Natural killer cell treated with Interleukin-12 subunit alpha and Interleukin-12 subunit beta and Interleukin-15 and Interleukin-18, amount 100 ng/mL, for 72 hours (primary cell): ENCODE results near the gene NPIPA5. TPM values are rescaled to one million over a fixed set of nuclear protein-coding genes. Genes with fewer than 3 reads are reported as not detected.
"Not testable (repeated sequence)": the region's sequence is repeated elsewhere in the genome, so short reads cannot be mapped to it uniquely, and the experiment has no call there.

Source experiments
- ATAC-seq, 2 donors: fragments of 150-1000 bp; cut with Tn5 transposase in 1 of 2; sonication (Bioruptor Pico), chemical (Tn5 transposase) in 1 of 2; 2 replicates each; pipeline ENCODE4 v1.10.0; 2021
- DNase-seq: peaks from one replicate; pipeline ENCODE4 v3.0.0; 2022; ENCODE audit warnings: low spot score
- H3K27ac Mint-ChIP-seq, 2 donors: 1 replicate in 1 of 2; 2 replicates in 1 of 2; pipeline ENCODE4 v1.8.0; 2022; ENCODE audit warnings: mixed read lengths in 2 of 2, mild to moderate bottlenecking in 1 of 2, moderate library complexity in 1 of 2
- H3K27me3 Mint-ChIP-seq, 2 donors: 1 replicate in 1 of 2; 2 replicates in 1 of 2; pipeline ENCODE4 v1.8.0; 2022; ENCODE audit warnings: mixed read lengths in 2 of 2
- H3K36me3 Mint-ChIP-seq: one replicate; pipeline ENCODE4 v1.8.0; 2022; ENCODE audit warnings: mixed read lengths
- H3K4me1 Mint-ChIP-seq, 2 donors: 1 replicate in 1 of 2; 2 replicates in 1 of 2; pipeline ENCODE4 v1.8.0; 2022; ENCODE audit warnings: low read depth in 2 of 2, mixed read lengths in 2 of 2, mild to moderate bottlenecking in 1 of 2
- H3K4me3 Mint-ChIP-seq: one replicate; pipeline ENCODE4 v1.8.0; 2022; ENCODE audit warnings: mixed read lengths
- H3K9me3 Mint-ChIP-seq: 2 replicates; pipeline ENCODE4 v1.8.0; 2022; ENCODE audit warnings: mixed read lengths
- total RNA-seq, 2 donors: library from RNA; stranded (reverse); gene quantifications; one replicate each; pipeline ENCODE4 v1.2.3, GENCODE V29; 2022

The NPIPA5 gene
- total RNA-seq, 2 donors from 2014 or later, result 0.43 to 15.5 TPM

DNA sequence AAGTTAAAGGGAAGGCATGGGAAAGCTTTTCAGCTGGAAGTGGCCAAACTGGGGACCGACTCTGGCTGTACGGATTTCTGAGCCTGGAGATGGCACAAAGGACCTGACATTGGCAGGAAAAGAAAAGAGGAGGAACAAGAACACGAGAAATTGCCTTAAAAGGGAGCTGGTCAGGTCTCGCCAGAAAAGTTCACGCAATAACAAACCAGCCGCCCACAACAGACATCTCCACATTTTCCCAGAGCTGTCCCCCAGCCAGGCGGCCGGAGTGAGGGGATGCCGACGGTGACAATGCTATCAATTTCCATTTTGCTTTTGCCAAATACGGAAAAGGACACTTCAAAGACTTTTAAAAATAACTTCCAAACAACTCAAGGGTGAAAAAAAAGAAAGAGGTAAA lies 26.8 kb downstream of the NPIPA5 start:
- H3K36me3 Mint-ChIP-seq, H3K9me3 Mint-ChIP-seq: not testable (repeated sequence)

DNA sequence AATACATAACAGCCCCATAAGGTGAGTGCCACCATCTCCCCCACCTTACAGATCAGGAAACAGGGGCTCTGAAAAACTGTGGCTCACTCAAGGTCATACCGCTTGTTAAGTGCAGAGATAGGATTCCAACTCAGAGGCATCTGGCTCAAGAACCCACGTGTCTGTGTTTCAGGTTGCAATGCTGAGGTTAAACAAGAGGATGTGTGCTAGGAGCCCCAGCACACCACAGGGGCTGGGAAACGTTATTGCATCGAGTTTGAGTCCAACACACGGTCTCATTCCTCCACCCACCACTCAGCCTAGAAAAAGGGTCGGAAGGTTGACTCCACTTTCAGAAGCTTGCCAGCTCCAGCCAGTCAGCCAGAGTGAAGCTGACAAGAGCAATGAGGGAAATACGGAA lies 29.4 kb downstream of the NPIPA5 start:
- H3K36me3 Mint-ChIP-seq, H3K4me3 Mint-ChIP-seq, H3K4me1 Mint-ChIP-seq, H3K27ac Mint-ChIP-seq, DNase-seq, H3K27me3 Mint-ChIP-seq, H3K9me3 Mint-ChIP-seq, ATAC-seq: not testable (repeated sequence)

More for the DNA sequence above, 26.8 kb downstream of the NPIPA5 start:
- not testable (repeated sequence) for H3K4me1 Mint-ChIP-seq, ATAC-seq, H3K27ac Mint-ChIP-seq, H3K4me3 Mint-ChIP-seq, H3K27me3 Mint-ChIP-seq, DNase-seq

DNA sequence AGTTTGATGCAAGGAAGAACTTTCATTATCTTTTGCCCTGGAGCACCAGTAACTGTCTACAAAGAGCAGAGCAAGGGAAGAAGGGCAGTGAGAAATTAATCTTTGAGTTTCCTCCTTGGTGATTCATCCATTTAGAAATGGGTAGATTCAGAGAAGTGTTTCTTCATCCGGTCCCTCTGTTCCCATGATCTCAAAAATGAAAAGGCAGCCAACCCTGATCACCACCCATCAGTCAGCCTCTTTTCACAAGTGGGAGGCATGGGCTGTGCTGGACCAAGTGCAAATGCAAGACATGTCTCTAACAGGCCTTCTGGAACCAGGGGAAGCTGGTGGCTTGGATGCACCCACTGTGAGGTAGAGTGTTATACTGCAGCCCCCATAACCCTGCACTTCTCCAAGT lies 35.8 kb downstream of the NPIPA5 start:
- not testable (repeated sequence) for H3K36me3 Mint-ChIP-seq, ATAC-seq, H3K9me3 Mint-ChIP-seq, H3K27ac Mint-ChIP-seq, DNase-seq, H3K4me1 Mint-ChIP-seq, H3K4me3 Mint-ChIP-seq, H3K27me3 Mint-ChIP-seq

DNA sequence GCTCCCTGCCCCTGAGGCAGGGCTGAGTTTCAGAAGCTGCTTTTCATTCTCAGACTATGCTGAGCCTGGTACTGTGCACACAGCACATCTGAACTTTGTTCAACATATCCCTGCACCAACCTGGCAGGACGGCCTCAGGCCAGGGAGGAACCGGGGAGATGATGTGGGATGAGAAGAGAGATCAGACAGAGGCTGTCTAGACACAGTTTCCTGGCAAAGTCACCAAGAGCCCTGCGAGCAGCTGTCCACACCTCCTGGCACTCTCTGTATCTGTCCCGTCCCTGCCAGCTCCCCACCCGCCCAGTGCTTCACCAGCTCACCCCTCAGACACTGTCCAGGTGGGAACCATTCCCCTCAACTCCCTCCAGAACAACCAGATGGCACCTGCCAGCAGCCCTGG lies 39.1 kb downstream of the NPIPA5 start:
- H3K27me3 Mint-ChIP-seq, H3K36me3 Mint-ChIP-seq, H3K9me3 Mint-ChIP-seq: not testable (repeated sequence)

DNA sequence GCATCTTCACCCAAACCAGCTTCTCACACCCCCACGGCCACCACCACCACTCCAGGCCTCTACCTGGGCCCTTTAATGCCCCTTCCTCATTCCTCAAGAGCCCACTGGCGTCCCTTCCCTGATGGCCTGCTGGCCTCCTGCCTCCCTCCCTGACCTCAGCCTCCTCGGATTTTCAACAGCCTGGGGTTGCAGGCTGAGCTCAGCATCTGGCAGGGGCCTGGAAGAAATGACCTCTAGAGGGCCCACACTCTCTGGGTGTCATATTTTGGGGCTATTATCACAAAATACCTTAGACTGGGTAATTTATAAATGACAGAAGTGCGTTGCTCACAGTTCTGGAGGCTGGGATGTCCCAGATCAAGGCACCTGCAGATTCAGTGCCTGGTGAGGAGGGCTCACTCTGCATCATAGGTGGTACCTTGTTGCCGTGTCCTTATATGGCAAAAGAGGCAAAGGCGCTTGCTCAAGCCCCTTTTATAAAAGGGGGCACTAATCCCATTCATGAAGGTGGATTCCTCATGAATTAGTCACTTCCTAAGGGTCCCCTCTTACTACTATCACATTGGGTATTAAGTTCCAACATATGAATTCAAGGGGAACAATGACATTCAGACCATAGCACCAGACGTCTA lies 40.0 kb downstream of the NPIPA5 start:
- H3K27ac Mint-ChIP-seq, H3K36me3 Mint-ChIP-seq, H3K9me3 Mint-ChIP-seq, ATAC-seq, H3K27me3 Mint-ChIP-seq, H3K4me1 Mint-ChIP-seq, DNase-seq, H3K4me3 Mint-ChIP-seq: not testable (repeated sequence)

More for the DNA sequence above, 39.1 kb downstream of the NPIPA5 start:
- not testable (repeated sequence) for DNase-seq, H3K4me3 Mint-ChIP-seq, H3K27ac Mint-ChIP-seq, H3K4me1 Mint-ChIP-seq
- ATAC-seq, result peak in 1 of 2 donors; percentile 29

DNA sequence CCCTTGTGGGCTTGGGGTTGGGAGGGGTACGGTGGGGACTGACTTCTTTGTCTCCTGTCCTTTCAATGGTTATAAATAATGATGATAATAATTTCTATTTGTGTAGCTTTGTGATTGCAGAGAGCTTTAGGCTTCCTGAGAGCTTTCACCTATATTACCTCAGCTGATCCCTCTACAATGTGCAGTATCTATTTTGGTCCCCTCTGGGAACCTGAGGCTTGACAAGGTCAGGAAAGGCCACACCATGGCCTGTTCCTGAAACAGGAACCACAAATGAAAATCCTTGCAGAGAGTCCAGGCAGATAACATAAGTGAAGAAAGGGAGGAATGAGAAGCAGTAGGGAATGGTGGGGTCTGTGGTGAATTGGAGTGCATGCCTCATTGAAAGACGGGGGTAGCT lies 42.5 kb downstream of the NPIPA5 start:
- not testable (repeated sequence) for H3K27me3 Mint-ChIP-seq, H3K9me3 Mint-ChIP-seq, H3K4me1 Mint-ChIP-seq, H3K4me3 Mint-ChIP-seq, H3K27ac Mint-ChIP-seq, DNase-seq, H3K36me3 Mint-ChIP-seq, ATAC-seq

DNA sequence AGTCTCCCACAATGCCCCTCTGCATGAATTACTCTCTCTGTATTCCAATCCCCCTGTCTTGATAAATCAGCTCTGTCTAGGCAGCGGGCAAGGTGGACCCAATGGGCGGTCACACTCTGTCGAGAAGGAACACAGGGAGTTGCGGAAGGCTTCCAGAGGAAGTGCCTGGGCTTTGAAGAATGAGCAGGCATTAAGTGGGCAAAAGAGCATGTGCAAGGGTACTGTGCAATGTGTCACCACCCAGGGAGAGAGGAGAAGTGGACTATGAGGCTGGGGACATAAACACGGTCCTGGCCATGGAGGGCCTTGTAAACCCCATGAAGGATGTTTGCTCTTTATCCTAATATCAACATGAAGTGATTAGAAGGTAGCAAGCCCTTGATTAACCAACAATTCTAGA lies 44.1 kb downstream of the NPIPA5 start:
- not testable (repeated sequence) for H3K27me3 Mint-ChIP-seq, H3K4me1 Mint-ChIP-seq, H3K27ac Mint-ChIP-seq, DNase-seq, H3K36me3 Mint-ChIP-seq, H3K4me3 Mint-ChIP-seq, H3K9me3 Mint-ChIP-seq
- ATAC-seq, result peak in 1 of 2 donors; percentile 13

DNA sequence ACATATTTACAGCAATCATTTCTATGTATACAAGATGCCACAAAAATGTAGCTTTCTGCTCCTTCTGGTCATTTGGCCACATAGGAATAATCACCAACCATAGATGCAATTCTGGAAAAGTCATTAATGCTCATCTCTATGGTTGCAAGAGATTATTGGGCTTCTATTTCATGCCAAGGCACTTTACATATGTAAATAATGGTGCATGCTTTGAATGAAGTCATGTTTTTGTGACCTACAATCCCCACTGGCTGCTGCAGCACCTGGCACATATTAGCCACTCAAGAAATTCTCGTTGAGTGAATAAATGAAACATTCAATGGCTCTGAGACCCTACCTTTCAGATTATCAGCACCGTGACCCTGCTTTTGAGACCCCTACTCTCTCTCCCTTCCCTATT lies 47.1 kb downstream of the NPIPA5 start:
- H3K4me1 Mint-ChIP-seq, H3K27me3 Mint-ChIP-seq, H3K36me3 Mint-ChIP-seq, H3K4me3 Mint-ChIP-seq, ATAC-seq, H3K9me3 Mint-ChIP-seq, DNase-seq, H3K27ac Mint-ChIP-seq: not testable (repeated sequence)

DNA sequence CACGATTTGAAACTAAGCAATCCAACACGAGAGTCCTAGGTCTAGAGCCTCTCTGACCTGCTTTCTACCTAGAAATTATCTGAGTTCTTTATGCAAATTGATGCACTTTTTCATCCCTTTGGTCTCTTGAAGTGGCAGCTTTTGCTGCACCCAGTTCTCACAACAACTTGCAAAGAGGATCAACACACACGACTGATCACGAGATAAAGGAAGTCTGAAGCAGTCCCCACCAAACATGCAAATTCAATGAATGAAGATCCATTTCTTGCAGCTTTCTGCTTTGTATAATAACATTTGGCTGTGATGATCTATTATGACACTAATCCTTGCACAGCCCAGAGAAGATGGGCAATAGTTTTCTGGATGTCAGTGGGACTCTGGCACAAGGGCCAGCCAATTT lies 53.1 kb downstream of the NPIPA5 start:
- not testable (repeated sequence) for DNase-seq, H3K4me1 Mint-ChIP-seq, H3K4me3 Mint-ChIP-seq, ATAC-seq, H3K27me3 Mint-ChIP-seq, H3K36me3 Mint-ChIP-seq, H3K9me3 Mint-ChIP-seq, H3K27ac Mint-ChIP-seq

DNA sequence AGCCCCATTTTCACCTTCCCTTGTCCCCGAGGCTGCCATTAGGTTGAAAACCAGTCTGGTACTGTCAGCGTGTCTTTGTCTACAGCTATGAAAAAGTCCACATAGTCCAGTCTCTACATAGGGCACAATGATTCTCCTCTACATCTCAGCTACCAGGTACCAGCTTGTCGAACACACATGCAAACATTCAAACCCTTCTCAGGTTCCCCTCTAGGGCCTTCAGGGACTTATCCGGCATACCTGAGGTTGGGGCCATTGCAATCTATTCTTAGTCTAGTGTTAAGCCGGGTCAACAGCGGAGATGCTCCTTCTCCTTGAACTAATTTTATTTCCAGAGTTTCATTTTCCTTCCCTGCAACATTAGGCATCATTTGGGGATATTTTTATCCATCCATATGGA lies 54.7 kb downstream of the NPIPA5 start:
- not testable (repeated sequence) for H3K36me3 Mint-ChIP-seq, H3K27ac Mint-ChIP-seq, ATAC-seq, H3K27me3 Mint-ChIP-seq, H3K9me3 Mint-ChIP-seq, H3K4me1 Mint-ChIP-seq, H3K4me3 Mint-ChIP-seq, DNase-seq

DNA sequence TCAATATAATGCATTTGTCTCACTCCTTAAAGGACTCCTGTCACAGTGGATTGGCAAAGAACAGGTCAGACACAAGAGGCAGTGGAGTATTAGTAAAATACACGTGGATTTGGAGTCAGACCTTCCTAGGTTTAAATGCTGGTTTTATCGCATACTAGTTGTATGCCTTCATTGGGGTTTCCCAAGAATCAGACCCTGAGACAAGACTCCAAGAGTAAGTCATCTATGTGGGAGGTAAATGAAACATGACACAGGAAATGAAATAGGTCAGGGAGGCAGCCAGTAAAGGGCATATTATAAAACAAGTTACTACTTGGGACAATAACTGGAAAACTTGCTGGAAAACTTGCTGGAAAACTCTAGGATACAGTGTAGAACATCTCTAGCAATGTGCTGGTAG lies 56.9 kb downstream of the NPIPA5 start:
- H3K27me3 Mint-ChIP-seq, H3K4me1 Mint-ChIP-seq, H3K9me3 Mint-ChIP-seq, ATAC-seq, H3K4me3 Mint-ChIP-seq, H3K27ac Mint-ChIP-seq, DNase-seq, H3K36me3 Mint-ChIP-seq: not testable (repeated sequence)

DNA sequence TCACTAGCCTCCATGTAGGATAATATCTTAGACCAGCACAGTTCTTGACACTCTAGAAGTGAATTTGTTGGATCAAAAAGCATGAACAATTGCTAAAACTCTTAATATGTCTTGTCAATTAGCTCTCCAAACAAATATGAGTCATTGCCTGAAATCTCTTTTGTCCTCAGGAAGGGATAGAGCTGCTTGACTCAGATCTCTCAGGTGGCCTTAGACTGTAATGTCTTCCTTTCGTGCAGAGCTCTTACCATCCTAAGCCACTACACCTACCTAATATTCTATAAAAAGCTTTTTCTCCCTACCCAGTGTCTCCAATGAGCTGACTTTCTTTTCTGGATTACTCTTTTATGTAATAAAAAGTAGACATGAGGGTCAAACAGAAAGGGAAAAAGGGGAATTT lies 63.5 kb downstream of the NPIPA5 start:
- not testable (repeated sequence) for DNase-seq, H3K27ac Mint-ChIP-seq, H3K36me3 Mint-ChIP-seq, H3K9me3 Mint-ChIP-seq, ATAC-seq, H3K4me1 Mint-ChIP-seq, H3K27me3 Mint-ChIP-seq, H3K4me3 Mint-ChIP-seq

Other genes starting within 250 kb of the NPIPA5 start
- under 1 TPM; 0.08 to 0.38 TPM for gene MPV17L, start 17.5 kb upstream of the NPIPA5 start, total RNA-seq
- gene BMERB1, start 56.3 kb upstream of the NPIPA5 start, total RNA-seq, result 1 to 10 TPM; 5.4 to 7.3 TPM